ENCODE data around the gene FBXW2.

Gene FBXW2

DNA sequence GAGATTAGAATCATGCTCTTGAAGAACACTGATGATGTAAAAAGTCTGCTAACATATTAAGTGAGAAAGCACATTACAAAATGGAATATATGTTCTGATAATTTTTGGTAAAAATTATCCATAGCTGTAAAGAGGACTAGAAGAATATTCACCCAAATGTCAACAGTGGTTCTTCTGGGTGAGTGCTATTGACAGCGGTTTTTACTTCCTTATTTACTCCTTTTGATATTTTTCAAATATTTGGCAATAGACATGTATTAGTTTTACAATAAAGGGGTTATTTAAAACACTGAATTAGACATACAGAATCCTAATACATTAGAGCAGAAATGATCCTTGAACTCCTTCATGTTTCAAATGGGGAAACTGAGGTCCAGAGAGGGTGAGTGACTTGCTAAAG lies 52.0 kb downstream of the FBXW2 start:
- DNase-seq: no peak

DNA sequence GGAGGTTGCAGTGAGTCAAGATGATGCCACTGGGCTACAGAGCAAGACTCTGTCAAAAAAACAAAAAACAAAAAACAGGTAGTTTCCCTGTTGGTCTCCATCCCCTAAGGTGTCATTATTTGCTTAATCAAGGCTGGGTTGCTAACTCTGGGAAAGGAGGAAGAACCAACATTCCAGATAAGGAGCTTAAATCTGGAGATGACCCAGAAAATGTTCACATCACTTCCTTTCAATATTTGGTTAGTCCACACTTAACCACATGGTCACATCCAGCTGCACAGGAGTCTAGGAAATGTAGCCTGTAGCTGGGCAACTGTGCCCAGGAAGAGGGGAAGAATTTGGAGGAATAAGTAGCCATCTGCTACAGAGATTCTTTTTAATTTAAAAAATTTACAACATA lies 53.1 kb downstream of the FBXW2 start:
- no peak for DNase-seq

DNA sequence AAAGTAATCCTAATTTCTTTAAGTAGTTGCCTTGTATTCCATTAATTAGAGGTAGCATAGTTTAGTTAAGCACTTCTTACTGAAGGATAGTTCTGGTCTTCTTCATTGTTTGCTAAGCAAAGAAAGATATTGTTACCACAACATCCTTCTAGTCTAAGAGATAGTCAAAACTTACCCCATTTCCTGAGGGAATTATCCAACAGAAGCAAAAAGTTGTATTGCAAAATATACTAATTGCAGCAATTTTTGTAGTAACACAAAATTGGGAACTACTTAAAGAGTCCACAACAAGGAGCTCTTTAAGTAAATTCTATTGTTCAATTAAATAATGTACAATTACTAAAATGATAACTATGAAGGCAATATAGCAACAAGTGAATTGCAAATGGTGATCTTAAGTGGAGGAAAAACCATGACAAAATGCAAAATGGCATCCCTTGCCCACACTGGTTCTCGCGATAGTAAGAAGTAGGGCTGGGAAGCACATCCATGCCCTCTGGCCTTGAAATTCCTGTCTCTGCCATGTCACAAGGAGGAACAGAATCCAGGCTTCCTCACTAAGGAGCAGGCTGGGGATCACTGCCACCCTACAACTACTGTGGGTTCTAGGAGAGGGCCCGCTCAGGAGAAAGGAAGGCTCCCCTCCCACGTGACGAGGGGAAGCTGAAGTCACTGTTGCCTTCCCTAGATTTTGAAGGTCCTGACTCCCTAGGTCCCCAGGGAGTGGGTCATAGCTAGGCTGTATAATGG lies 55.6 kb downstream of the FBXW2 start:
- no peak for DNase-seq

DNA sequence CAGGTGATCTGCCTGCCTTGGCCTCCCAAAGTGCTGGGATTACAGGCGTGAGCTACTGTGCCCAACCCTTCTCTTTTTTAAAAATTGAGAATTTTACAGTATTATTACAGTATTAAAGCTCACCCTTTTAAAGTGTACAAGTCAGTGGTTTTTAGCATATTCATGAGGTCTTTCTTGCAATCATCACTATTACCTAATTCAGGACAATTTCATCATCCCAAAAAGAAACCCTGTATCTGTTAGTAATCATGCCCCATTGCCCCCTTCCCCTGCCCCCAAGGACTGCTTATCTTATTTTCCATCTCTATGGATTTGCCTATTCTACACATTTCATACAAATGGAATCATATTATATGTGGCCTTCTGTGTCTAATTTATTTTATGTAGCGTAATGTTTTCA lies 56.3 kb downstream of the FBXW2 start:
- DNase-seq: no peak

DNA sequence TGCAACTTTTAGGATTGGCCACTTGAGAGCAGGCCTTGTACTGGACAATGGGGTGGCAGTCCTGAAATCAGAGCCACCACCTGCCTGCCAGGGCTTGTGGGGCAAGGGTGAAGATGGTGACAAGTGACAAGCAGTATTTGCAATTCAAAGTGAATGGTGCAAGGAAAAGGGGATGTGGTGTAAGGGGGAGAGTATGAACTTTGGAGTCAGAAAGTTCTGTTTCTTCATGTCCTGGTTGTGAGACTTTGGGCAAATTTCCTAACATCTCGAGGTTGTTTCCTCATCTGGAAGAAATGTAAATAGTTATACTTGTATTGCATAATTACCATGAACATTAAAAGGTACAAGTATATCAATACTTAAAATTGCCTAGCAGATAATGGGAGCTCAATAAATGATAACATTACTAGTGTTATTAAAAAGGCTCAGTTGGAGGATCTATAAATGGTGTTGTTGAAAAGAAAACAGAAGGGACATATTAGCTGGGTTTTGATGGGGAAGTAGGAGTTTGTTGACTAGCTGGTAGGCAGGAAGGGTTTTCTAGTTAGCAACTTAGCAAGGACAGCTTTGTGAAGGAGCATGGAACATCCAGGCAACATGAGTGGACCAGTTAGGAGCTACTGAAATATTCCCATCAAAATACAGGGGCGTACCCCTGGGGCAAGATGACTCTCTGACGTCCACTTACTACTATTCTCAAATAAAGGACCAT lies 57.6 kb downstream of the FBXW2 start:
- no peak for DNase-seq

DNA sequence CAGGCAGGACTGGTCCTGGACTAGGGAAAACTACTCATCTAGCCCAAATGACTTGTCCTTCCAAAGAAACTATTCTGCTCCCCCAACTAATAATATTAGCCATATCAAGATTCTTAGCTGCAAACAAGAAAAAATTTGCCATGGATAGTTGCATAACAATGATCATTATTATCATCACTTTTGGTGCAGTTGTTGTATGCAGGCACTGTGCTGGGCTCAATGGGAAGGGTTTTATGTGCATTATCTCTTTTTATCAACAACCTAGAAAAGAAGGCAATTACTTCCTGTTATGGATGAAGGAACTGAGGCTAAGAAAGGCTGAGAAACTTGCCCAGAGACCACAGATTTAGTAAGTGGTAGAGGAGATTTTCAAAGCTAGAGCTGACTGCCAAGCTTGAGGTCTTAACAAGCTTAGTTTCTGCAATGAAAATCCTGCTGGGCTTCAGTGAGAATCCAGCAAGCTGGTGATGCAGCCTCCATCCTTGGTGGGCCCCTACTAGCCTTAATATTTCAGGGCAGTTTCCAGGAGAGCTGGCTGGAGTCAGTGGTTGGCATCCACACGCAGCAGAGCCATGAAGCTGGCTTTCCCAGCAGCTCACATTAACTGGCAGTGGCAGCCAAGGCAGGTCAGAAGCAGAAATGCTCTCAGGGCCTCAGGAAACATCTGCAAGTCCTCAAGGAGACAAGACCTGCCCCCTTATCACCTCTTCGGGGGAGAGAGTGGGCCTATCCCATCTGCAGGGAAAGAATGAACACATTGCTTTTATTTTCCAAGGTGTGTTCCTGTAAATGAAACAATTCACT lies 58.4 kb downstream of the FBXW2 start:
- no peak for DNase-seq

DNA sequence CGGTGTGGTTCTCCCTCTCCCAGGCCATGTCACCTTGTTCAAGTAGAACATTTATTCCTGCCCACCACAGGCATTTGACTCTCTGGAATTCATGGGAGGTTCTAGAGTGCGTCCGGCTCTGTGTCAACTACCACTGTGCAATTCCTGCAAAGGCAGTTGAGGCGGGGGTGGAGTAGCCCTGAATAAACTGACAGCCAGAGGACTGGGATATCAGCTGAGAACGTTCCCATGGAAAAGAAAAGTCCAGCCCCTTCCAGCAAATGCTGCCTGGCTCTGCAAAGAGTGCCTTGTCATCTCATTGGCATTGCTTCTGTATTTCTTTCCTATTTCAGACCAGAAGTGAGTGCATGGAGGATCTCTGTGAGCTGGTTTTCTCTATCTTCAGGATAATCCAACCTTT lies 60.0 kb downstream of the FBXW2 start:
- no peak for DNase-seq

DNA sequence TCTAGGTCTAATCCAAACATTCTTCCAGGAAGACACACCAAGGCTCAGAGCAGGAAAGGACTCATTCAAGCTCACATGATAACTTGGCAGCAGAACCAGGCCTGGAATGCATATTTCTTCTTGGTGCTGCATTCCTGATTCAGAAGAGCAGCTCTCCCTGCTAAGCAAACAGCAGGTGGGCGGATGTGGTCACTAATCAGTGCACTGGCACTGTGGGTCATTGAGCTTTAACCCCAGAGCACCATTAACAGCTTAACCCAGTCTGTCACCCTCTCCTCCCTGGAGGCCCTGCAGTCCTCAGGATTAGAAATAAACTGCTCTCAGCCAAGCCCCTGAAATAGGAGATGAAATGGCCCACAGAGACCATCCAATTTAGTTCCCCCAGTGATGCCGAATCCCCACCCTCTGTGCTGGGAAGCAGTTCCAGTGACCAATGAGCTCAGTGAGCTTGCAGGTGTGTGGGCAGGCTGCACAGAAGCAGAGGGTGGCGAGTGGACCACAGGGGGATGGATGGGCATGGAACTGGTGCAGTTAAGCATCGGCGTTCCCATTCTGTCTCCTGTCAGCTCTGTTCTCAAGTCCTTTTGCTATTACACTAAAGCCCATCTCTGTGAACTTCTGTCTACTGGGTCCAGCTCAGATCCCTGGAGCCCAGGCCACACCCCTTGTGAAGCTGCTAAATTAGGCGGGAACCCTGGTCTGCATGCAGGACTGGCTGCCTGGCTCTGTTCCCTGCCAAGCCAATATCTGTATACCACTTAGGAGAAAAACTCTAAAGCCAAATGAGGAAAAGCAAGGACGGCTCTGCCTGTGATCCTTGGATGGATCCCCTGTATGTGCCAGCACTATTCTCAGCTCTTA lies 62.3 kb downstream of the FBXW2 start:
- peak in 1 of 2 experiments; percentile 67 for DNase-seq

DNA sequence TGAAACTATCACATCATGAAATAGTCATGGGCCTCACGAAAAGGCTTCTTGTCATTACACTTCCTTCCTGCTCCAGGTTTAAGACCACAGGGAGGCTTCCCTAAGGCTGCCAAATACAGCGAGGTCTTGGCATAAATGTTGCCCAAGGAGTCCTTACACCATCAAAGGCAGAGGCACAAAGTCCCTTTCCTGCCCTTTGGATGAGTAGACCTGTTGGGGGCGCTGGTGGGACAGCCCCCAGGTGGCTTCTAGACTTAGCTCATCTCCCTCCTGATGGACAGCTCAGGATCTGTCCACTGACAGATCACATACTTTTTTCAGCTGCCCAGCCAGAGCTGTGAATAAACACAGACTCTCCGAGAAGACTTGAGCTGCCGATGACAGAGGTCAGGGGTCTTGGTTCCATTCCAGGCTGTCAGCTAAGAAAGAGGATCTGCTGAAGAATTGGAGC lies 63.4 kb downstream of the FBXW2 start:
- no peak for DNase-seq

DNA sequence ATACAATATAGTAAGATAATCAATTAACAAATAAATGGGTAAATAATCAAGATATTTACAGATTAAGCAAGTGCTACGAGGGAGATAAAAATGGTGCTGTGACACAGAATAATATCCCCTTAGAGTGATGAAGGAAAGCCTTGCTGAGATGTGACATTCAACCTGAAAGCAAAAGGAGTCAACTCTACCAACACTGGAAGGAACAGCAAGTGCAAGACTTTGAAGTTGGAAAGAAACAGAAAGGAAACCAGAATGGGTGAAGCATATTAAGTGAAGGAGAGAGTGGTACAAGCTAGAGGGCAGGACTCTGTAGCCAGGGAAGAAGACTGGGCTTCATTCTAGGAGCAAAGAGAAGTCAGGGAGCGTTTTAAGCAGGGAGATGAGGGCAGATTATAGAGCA lies 66.7 kb downstream of the FBXW2 start:
- no peak for DNase-seq

DNA sequence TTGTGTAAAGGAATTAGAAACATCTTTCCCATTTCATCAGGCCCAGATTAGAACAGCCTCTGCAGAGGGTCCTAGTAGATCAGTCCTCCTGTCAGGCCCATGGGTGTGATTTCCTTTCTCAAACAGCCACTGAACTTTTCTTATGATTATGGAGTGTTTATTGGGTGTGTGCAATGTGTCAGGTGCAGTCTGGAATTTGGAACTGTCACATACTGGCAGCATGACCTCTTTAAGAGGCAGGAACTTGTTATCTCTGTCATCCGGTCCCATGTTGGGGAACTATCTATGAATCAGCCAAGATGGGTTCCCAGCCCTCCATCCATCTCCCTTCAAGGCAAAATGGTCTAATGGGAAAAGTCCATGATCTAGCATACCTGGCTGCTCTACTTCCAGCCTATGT lies 67.3 kb downstream of the FBXW2 start:
- DNase-seq: no peak

DNA sequence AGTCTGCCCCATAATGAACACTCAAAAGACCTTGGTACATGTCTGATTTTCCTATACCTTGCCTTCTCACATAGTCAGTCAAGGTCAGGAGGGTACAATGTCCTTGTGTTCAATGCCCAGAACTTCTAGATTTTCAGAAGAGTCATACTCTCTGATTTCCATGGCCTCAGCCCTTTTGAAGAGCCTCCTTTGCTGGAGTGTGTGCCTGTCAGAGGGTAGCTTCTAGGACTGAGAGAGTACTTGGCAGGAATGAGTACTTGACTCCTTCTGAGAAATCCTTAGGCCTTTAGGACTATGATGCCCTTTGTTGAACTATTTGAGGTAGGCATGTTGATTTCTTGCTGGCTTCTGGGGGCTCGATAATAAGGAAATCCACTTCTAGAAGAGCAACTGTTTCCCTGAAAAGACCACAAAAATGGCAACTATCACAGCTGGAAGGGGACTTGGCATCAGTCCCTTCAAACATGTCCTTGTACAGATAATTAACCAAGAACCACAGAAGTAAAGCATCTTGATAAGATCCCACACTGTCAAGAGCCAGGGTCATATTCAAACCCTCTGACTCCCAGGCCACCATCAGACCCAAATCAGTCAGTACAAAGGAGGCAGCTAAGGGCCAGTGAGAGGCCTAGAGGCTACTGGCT lies 68.3 kb downstream of the FBXW2 start:
- no peak for DNase-seq

DNA sequence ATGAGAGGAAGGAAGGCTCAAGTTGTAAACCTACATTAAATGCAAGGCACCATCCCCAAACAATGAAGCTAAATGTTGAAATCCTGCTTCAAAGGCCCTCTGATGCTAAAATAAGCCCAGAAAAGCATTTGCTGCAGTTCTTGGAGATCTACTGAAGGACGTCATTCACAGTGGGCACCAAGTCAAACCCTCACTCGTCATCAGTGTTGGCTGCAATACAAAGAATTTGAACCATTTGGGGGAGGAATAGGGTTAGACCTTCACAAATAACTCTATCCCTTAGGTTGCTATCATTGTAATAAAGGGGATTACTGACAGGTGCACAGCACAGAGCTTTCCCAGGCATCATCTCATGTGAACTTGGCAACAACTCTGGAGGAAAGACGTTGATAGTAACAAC lies 69.7 kb downstream of the FBXW2 start:
- peak in 1 of 2 experiments; percentile 27 for DNase-seq

DNA sequence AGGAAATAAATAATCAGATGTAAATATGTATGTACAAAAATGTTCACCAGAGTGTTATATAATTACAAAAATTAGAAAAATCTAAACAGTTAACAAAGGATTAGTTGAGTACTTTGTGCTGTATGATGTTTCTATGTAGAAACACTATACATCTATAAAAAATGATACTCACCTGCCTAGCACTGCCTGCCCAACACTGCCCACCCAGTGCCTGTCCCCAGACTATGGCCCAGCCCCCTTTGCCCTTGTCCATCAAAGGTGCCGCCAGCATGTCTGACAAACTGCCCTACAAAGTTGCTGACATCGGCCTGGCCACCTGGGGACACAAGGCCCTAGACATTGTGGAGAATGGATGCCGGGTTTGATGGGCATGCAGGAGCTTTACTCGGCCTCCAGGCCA lies 72.8 kb downstream of the FBXW2 start:
- DNase-seq: no peak

DNA sequence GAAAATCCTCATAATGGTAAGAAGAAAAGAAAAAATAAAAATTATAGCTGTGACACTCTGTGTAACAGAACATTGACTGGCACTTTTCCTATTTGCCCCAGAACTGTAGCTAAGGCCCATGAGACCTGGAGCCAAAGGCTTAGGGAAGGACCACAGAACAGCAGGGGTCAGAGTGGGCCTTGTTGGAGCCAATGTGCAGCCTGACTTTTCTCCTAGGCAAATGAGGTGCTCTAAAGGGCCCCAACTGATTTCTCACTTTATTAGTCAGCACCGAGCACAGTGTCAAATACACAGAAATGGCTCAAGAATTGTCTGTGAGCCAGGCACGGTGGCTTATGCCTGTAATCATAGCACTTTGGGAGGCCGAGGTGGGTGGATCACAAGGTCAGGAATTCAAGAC lies 74.9 kb downstream of the FBXW2 start:
- DNase-seq: no peak

DNA sequence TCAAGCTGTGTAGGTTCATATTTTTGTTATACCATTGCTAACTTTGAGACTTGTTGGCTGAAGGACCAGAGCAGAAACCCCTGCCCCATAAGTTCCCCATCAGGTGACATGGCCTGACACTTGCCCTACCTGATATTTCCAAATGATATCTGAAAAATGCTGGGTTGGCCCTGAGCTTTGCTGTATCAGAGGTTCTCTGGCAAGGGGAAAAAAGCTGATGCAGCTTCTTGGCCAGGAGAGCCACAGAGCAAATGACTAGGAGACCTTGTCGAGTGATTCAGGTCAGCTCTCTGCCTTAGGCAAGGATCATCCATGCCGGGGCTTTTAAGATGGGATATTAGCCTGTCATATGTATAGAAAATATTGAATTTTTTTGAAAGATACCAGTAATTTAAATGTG lies 76.0 kb downstream of the FBXW2 start:
- DNase-seq: no peak

DNA sequence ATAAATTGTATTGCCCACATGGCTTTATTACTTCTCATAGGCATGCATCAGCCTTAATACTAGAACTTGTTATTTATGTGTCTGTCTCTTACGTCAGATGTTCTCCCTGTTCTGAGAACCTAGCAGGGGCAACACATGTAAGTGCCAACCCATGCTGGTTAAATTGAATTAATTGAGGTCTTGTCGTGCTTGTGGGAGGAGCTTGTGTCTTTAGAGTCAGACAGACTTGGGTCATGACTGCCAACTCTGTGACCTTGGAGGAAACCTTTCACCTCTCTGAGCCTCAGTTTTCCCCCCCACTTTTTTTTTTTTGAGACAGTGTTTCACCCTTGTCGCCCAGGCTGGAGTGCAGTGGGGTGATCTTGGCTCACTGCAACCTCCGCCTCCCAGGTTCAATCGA lies 76.7 kb downstream of the FBXW2 start:
- no peak for DNase-seq

DNA sequence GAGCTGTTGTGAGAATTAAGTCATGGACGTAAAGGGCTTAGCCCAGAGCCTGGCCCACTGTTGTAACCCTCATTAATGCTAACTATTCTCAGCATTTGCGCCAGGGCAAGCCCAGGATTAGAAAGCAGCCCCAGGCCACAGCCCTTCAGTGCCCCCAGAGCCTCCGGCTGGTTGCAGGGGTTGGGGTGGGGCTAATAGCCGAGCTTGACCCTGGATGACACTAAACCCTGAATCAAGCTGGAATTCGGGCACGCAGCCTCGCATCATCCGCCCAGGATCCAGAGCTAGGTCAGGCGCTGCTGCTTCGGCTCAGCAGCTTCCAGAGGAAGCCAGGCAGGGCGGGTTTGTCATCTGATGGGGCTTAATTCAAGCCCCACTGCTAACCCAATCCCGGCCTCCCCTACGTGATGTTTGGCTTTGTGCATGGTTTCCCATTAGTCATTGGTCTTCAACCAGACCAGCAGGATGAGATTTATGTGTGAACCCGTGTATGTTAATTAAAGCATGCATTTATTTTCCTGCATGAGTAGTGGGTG lies 77.8 kb downstream of the FBXW2 start:
- DNase-seq: no peak

DNA sequence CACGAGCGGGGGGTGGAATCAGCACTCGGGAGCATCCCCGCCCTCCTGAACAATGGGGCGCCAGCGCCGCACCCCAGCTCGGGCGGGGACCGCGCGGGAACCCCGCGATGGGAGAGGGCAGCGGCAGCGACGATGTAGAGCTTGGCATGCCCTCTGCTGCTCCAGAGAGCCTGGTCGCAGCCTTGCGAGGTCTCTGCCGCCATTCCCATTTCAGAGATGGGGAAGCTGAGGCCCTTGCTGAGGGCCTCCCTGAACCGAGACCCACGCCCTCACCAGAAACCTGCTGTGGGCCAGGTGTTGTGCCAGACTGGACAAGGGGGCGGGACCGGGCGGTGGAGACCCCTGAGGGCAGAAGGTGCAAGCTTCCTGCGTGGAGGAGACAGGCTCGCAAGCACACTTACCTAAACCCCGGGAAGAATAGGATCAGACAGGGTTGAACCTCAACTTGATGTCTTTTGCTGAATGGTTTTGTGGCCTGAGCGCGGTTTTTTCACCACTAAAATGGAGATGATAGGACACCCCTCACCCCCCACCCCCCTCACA lies 78.3 kb downstream of the FBXW2 start:
- DNase-seq: no peak

DNA sequence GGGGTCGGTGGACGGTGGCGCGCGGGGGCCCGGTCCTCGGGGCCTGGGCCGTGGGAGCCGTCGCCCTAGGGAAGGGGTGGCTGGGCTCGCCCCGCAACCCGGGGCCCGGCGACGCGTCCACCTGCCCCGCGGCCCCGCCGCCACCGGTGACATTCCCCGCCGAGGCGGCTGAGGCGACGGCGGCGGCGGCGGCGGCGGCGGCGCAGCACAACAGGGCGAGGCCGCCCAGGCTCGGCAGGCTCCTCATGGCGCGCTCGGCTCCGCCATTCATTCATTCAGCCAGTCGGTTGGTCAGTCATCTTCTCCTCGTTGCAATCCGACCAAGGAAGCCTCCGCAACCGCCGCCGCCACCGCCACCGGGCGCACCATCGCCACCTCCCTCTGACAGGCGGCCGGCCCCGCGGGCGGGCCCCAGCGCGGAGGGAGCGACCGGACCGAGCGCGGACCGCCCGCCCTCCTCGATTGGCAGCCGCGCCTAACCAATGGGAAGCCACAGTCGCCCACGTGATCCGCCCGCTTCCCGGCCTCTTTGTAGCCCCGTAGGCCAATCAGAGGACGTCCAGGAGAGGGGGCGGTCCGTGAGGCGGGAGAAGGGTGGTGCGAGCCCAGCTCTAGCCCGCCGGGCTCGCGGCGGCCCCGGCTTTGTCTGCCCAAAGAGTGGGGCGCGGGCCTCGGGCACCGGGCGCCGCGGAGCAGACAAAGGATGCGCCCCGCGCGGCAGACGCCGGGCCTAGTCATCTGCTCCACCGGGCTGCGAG lies 78.9 kb downstream of the FBXW2 start, which contains the start of gene MEGF9:
Gene MEGF9, minus strand, starts transcription at position 383 of the 758 bp plus-strand sequence. Its CDS starts 112 bp downstream, at position 271.
- peak; percentile 82 to 94 for DNase-seq
